Epithelial cell of esophagus (primary cell): ENCODE data around the gene IGHMBP2.

ENCODE experiments used
- DNase-seq: peaks from one replicate; pipeline ENCODE4 v3.0.0; 2010; ENCODE audit warnings: low read depth
- H3K4me3 ChIP-seq: 2 replicates; pipeline ENCODE4 v1.5.1; 2011; ENCODE audit warnings: mild to moderate bottlenecking, low read length, control low read depth
- CTCF ChIP-seq: IDR thresholded peaks from 2 replicates; pipeline ENCODE4 v1.5.1; 2011; ENCODE audit warnings: low read depth, mild to moderate bottlenecking, low read length, control low read depth, inconsistent platforms; ENCODE audit not compliant: insufficient read depth; ENCODE audit errors: missing control alignments

IGHMBP2 gene

GRCh38 chr11:68978626-68978930 is 74.9 kb downstream of the IGHMBP2 start:
- TF ChIP-seq CTCF: no peak
- DNase-seq: no peak
- H3K4me3 ChIP-seq: no peak overlapping the region

- H3K4me3 ChIP-seq: no peak overlapping the region
- DNase-seq: no peak
Observed at GRCh38 chr11:68978931-68979594, 75.4 kb downstream of the IGHMBP2 start.

GRCh38 chr11:68979931-68980775 is 76.5 kb downstream of the IGHMBP2 start:
- no peak for DNase-seq
- H3K4me3 ChIP-seq: no peak overlapping the region
- no peak for TF ChIP-seq CTCF

More at GRCh38 chr11:68978931-68979594, 75.4 kb downstream of the IGHMBP2 start:
- TF ChIP-seq CTCF: no peak

GRCh38 chr11:68980776-68981065 is 77.0 kb downstream of the IGHMBP2 start, which contains the start of gene MRGPRD:
Gene MRGPRD (minus strand): TSS chr11:68980986. CDS start chr11:68980986, 0 bp downstream.
- H3K4me3 ChIP-seq: no peak within 1 kb of the TSS
- no peak for DNase-seq
- no peak for TF ChIP-seq CTCF

- no peak for DNase-seq
- H3K4me3 ChIP-seq: no peak overlapping the region
- no peak for TF ChIP-seq CTCF
Observed at GRCh38 chr11:68982134-68982533, 78.4 kb downstream of the IGHMBP2 start.

- no peak for TF ChIP-seq CTCF
- DNase-seq: no peak
- H3K4me3 ChIP-seq: no peak overlapping the region
Observed at GRCh38 chr11:68983801-68984200, 80.1 kb downstream of the IGHMBP2 start.
